ENCODE measurements around the gene SEMA3A.

Gene SEMA3A

GRCh38 chr7:84125654-84126053 is 68.9 kb downstream of the SEMA3A start:
- Histone ChIP-seq H4K20me1 (ENCODE audit: insufficient read depth, low read length) (no peaks in the 10 kb centered on the region), H3K4me1 (ENCODE audit: low read length) (no peaks in the 10 kb centered on the region), H3K4me2 (ENCODE audit: low read length) (no peak overlapping the region), H3K79me2 (ENCODE audit: low read length) (no peaks in the 10 kb centered on the region), H3K9me3 (ENCODE audit: insufficient read depth, low read length) (no peaks in the 10 kb centered on the region), H3K9ac (ENCODE audit: low read length) (no peak overlapping the region), H3K4me3 (ENCODE audit: low read length) (no peak overlapping the region), H2AFZ (ENCODE audit: low read depth, low read length) (no peak overlapping the region), H3K36me3 (replicated peaks; ENCODE audit: low read depth, low read length) (no peaks in the 10 kb centered on the region), H3K27ac (ENCODE audit: low read length) (no peak overlapping the region), H3K27me3 (ENCODE audit: low read depth, low read length) (no peaks in the 10 kb centered on the region)
- no peak for TF ChIP-seq EZH2phosphoT487 (IDR thresholded peaks at IDR 0.05; ENCODE audit: low read depth)
- TF ChIP-seq, protein P1, sequence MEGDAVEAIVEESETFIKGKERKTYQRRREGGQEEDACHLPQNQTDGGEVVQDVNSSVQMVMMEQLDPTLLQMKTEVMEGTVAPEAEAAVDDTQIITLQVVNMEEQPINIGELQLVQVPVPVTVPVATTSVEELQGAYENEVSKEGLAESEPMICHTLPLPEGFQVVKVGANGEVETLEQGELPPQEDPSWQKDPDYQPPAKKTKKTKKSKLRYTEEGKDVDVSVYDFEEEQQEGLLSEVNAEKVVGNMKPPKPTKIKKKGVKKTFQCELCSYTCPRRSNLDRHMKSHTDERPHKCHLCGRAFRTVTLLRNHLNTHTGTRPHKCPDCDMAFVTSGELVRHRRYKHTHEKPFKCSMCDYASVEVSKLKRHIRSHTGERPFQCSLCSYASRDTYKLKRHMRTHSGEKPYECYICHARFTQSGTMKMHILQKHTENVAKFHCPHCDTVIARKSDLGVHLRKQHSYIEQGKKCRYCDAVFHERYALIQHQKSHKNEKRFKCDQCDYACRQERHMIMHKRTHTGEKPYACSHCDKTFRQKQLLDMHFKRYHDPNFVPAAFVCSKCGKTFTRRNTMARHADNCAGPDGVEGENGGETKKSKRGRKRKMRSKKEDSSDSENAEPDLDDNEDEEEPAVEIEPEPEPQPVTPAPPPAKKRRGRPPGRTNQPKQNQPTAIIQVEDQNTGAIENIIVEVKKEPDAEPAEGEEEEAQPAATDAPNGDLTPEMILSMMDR (IDR thresholded peaks at IDR 0.05; ENCODE audit: low read depth, low read length) = no peak

DNA sequence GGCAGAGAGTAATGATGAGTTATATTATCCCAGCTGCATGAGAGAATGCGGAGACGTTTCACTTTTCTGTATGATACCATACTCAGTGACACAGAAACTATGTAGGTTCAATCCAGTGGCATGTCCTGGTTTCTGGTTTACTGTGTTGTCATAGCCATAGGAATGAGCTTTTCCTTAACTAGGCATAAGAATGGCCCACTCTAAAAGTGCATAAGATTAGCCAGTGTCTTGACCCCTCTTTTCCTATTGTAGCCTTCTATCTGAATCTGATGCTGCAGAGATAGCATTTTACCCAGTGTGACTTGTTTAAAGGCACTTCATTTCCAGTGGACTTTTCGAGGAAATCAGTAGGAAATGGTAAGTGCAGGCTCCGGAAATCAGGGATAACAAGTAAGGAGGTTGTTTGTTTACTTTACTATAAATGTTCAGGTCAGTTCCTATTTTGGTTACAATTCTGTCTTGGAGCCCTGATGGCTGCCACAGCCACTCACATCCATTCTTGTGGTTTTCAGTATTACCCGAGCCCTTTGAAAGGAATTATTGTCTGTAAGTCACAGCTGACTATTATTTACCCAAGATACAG is 70.5 kb downstream of the SEMA3A start:
- no peak overlapping the region for H3K9ac ChIP-seq (ENCODE audit: low read length)
- no peak overlapping the region for H2AFZ ChIP-seq (ENCODE audit: low read depth, low read length)
- H3K27me3 ChIP-seq (ENCODE audit: low read depth, low read length) = no peaks in the 10 kb centered on the region
- H3K4me2 ChIP-seq (ENCODE audit: low read length) = no peak overlapping the region
- H4K20me1 ChIP-seq (ENCODE audit: insufficient read depth, low read length) = no peaks in the 10 kb centered on the region
- H3K27ac ChIP-seq (ENCODE audit: low read length) = no peak overlapping the region
- no peaks in the 10 kb centered on the region for H3K79me2 ChIP-seq (ENCODE audit: low read length)
- no peaks in the 10 kb centered on the region for H3K9me3 ChIP-seq (ENCODE audit: insufficient read depth, low read length)
- H3K4me1 ChIP-seq (ENCODE audit: low read length) = no peaks in the 10 kb centered on the region
- TF ChIP-seq, protein P1 (IDR thresholded peaks at IDR 0.05; ENCODE audit: low read depth, low read length) = no peak
- no peak for TF ChIP-seq EZH2phosphoT487 (IDR thresholded peaks at IDR 0.05; ENCODE audit: low read depth)
- H3K4me3 ChIP-seq (ENCODE audit: low read length) = no peak overlapping the region
- no peaks in the 10 kb centered on the region for H3K36me3 ChIP-seq (replicated peaks; ENCODE audit: low read depth, low read length)

DNA sequence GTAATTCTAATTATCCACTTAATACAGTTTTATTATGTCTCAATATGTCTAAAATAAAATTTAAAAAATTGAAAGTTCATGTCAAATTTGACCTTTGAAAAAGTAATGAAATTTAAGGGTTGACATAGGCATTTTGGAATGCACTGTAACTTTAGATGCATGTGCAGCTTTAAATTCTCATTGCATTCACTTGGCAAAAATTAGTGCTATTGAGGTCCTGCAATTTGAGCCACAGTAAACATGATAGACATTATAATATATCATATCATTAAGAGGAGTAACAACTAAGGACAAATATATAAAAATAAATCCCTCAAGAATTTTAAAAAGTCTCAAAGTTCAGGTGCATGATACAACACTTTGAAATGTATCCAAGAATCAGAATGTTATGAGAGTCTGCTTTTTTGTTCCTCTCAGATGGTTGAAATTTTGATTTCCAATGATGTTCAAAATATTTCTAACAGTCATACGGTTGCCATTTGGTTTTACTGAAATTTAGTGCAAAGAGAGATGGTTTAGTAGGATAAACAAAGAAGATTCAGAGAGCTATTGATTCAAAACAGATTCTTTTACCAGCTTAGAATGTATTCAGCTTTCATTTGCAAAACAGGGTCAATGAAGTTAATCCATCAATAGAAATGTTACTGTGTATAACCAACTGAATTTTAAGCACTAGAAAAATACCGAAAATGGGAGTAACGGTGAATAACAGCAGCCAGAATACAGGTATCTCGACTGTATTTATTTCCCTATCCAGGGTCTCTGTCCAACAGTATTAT is 71.8 kb downstream of the SEMA3A start:
- Histone ChIP-seq H3K4me1 (ENCODE audit: low read length) (no peaks in the 10 kb centered on the region), H3K36me3 (replicated peaks; ENCODE audit: low read depth, low read length) (no peaks in the 10 kb centered on the region), H3K27ac (ENCODE audit: low read length) (no peak overlapping the region), H3K4me2 (ENCODE audit: low read length) (no peak overlapping the region), H2AFZ (ENCODE audit: low read depth, low read length) (no peak overlapping the region), H3K9ac (ENCODE audit: low read length) (no peak overlapping the region), H3K27me3 (ENCODE audit: low read depth, low read length) (no peaks in the 10 kb centered on the region), H3K9me3 (ENCODE audit: insufficient read depth, low read length) (no peaks in the 10 kb centered on the region), H3K79me2 (ENCODE audit: low read length) (no peaks in the 10 kb centered on the region), H4K20me1 (ENCODE audit: insufficient read depth, low read length) (no peaks in the 10 kb centered on the region), H3K4me3 (ENCODE audit: low read length) (no peak overlapping the region)
- TF ChIP-seq, protein P1 (IDR thresholded peaks at IDR 0.05; ENCODE audit: low read depth, low read length) = no peak
- no peak for TF ChIP-seq EZH2phosphoT487 (IDR thresholded peaks at IDR 0.05; ENCODE audit: low read depth)

DNA sequence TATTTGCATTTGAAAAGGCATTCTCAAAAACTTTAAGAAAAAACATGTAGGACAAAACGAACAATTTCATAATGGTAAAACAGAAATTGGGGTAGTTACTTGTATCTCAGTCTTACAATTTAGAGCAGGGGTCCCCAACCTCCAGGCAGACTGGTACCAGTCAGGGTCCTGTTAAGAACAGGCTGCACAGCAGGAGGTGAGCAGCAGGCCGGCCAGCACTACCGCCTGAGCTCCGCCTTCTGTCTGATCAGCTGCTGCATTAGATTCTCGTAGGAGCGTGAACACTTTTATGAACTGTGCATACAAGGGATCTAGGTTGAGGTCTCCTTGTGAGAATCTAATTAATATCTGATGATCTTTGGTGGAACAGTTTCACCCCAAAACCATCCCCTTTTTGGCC is 77.3 kb downstream of the SEMA3A start:
- Histone ChIP-seq H3K4me1 (ENCODE audit: low read length) (no peaks in the 10 kb centered on the region), H3K4me2 (ENCODE audit: low read length) (no peak overlapping the region), H3K9me3 (ENCODE audit: insufficient read depth, low read length) (no peaks in the 10 kb centered on the region), H3K4me3 (ENCODE audit: low read length) (no peak overlapping the region), H3K27me3 (ENCODE audit: low read depth, low read length) (no peaks in the 10 kb centered on the region), H2AFZ (ENCODE audit: low read depth, low read length) (no peak overlapping the region), H3K27ac (ENCODE audit: low read length) (no peak overlapping the region), H3K9ac (ENCODE audit: low read length) (no peak overlapping the region), H3K79me2 (ENCODE audit: low read length) (no peaks in the 10 kb centered on the region), H4K20me1 (ENCODE audit: insufficient read depth, low read length) (no peaks in the 10 kb centered on the region), H3K36me3 (replicated peaks; ENCODE audit: low read depth, low read length) (no peaks in the 10 kb centered on the region)
- TF ChIP-seq EZH2phosphoT487 (IDR thresholded peaks at IDR 0.05; ENCODE audit: low read depth) = no peak
- TF ChIP-seq, protein P1 (IDR thresholded peaks at IDR 0.05; ENCODE audit: low read depth, low read length) = no peak

Data from OCI-LY3 (cell line).